Loucy (cell line): ENCODE measurements around the gene TMPRSS11A.

Experiments
- H2AFZ ChIP-seq: fragments of 200-600 bp; sonication (generic); 2 replicates; pipeline ENCODE4 v1.6.0; 2016; ENCODE audit warnings: antibody characterized with exemption, mild to moderate bottlenecking, low read length, moderate library complexity
- H3F3A ChIP-seq: fragments of 200-600 bp; 2 replicates; pipeline ENCODE4 v1.6.0; 2016; ENCODE audit warnings: antibody characterized with exemption, low read depth, mild to moderate bottlenecking
- H3K27me3 ChIP-seq: fragments of 200-600 bp; sonication (generic); 2 replicates; pipeline ENCODE4 v1.6.1; 2014; ENCODE audit warnings: low read length, mild to moderate bottlenecking; ENCODE audit not compliant: insufficient read depth, poor library complexity, severe bottlenecking
- H3K36me3 ChIP-seq: fragments of 200-600 bp; sonication (generic); 2 replicates; pipeline ENCODE4 v1.6.1; 2016; ENCODE audit warnings: low read length; ENCODE audit not compliant: insufficient read depth
- H3K4me1 ChIP-seq: fragments of 200-600 bp; sonication (generic); 2 replicates; pipeline ENCODE4 v1.5.1; 2014; ENCODE audit warnings: low read length, mild to moderate bottlenecking; ENCODE audit not compliant: insufficient read depth, poor library complexity, severe bottlenecking
- H3K4me2 ChIP-seq: fragments of 200-600 bp; sonication (generic); 2 replicates; pipeline ENCODE4 v1.6.0; 2014; ENCODE audit warnings: antibody characterized with exemption, low read length, low read depth, mild to moderate bottlenecking; ENCODE audit not compliant: poor library complexity, severe bottlenecking
- H3K4me3 ChIP-seq: fragments of 200-600 bp; sonication (generic); 2 replicates; pipeline ENCODE4 v1.5.1; 2014; ENCODE audit warnings: low read length, mild to moderate bottlenecking, mixed read lengths; ENCODE audit not compliant: poor library complexity, severe bottlenecking
- H3K79me2 ChIP-seq: fragments of 200-600 bp; sonication (generic); 2 replicates; pipeline ENCODE4 v1.6.1; 2014; ENCODE audit warnings: low read length; ENCODE audit not compliant: insufficient read depth
- H3K9ac ChIP-seq: fragments of 200-600 bp; sonication (generic); 2 replicates; pipeline ENCODE4 v1.6.0; 2014; ENCODE audit warnings: mild to moderate bottlenecking, low read depth, low read length, moderate library complexity; ENCODE audit not compliant: poor library complexity, severe bottlenecking
- H3K9me2 ChIP-seq: fragments of 200-600 bp; sonication (generic); replicated peaks from 2 replicates; pipeline ENCODE4 v1.6.1; 2016; ENCODE audit warnings: low read depth, low read length, mixed read lengths
- H3K9me3 ChIP-seq: fragments of 200-600 bp; sonication (generic); 2 replicates; pipeline ENCODE4 v1.6.1; 2014; ENCODE audit warnings: mild to moderate bottlenecking, antibody characterized with exemption, low read length, low read depth; ENCODE audit not compliant: insufficient read depth
- H4K20me1 ChIP-seq: fragments of 200-600 bp; sonication (generic); 2 replicates; pipeline ENCODE4 v1.6.0; 2014; ENCODE audit warnings: antibody characterized with exemption, low read length, mild to moderate bottlenecking; ENCODE audit not compliant: insufficient read depth, poor library complexity, severe bottlenecking
- CTCF ChIP-seq: fragments of 200-600 bp; sonication (generic); conservative IDR thresholded peaks from 2 replicates; pipeline ENCODE4 v1.5.1; 2014; ENCODE audit warnings: mild to moderate bottlenecking, antibody characterized with exemption, low read length
- EZH2phosphoT487 ChIP-seq: fragments of 200-600 bp; IDR thresholded peaks from 2 replicates; pipeline ENCODE4 v1.6.1; 2018; ENCODE audit warnings: antibody characterized with exemption, mild to moderate bottlenecking, moderate library complexity, borderline replicate concordance

The TMPRSS11A gene

DNA sequence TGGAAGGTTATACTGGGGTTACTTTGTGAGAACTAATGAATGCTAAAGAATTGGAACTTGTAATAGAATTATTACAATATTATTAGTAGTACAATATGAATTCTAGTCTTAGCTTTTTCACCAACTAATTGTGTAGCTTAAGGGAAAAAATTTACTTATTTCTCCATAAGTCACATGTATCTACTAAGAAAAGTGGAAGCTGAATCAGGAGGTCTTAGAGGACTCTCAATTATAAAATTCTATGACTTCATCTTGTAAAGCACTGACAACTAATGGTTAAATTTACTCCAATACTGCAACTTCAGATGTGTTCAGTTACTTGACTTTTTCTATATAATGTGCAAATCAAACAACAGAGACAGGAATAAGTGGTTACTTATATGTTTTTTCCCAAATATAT lies 78.6 kb downstream of the TMPRSS11A start:
- no peak for TF ChIP-seq CTCF
- no peak overlapping the region for H3K4me3 ChIP-seq
- no peaks in the 10 kb centered on the region for H3K27me3 ChIP-seq
- H3K79me2 ChIP-seq: no peaks in the 10 kb centered on the region
- no peaks in the 10 kb centered on the region for H3F3A ChIP-seq
- H3K9me3 ChIP-seq: no peaks in the 10 kb centered on the region
- H4K20me1 ChIP-seq: no peaks in the 10 kb centered on the region
- H3K9ac ChIP-seq: no peak overlapping the region
- no peaks in the 10 kb centered on the region for H3K9me2 ChIP-seq
- no peak overlapping the region for H3K4me2 ChIP-seq
- no peak overlapping the region for H2AFZ ChIP-seq
- H3K36me3 ChIP-seq: no peaks in the 10 kb centered on the region
- no peaks in the 10 kb centered on the region for H3K4me1 ChIP-seq

GRCh38 chr4:67883902-67884301 lies 79.4 kb downstream of the TMPRSS11A start, which contains the start of gene TMPRSS11D:
TMPRSS11D (minus strand) TSS chr4:67884002; CDS start chr4:67883933, 69 bp downstream.
- Histone ChIP-seq H3K9me3 (no peaks in the 10 kb centered on the region), H3K36me3 (no peaks in the 10 kb centered on the region), H3K4me2 (no peak within 1 kb of the TSS), H3K27me3 (no peaks in the 10 kb centered on the region), H3K9me2 (no peaks in the 10 kb centered on the region), H3K4me1 (no peaks in the 10 kb centered on the region), H4K20me1 (no peaks in the 10 kb centered on the region), H3F3A (no peaks in the 10 kb centered on the region), H3K9ac (no peak within 1 kb of the TSS), H3K4me3 (no peak within 1 kb of the TSS), H3K79me2 (no peaks in the 10 kb centered on the region), H2AFZ (no peak within 1 kb of the TSS)
- TF ChIP-seq CTCF (no peak), EZH2phosphoT487 (no peak)

- Histone ChIP-seq H3K9me2 (no peaks in the 10 kb centered on the region), H3K36me3 (no peaks in the 10 kb centered on the region), H3K27me3 (no peaks in the 10 kb centered on the region), H3K4me2 (no peak overlapping the region), H3F3A (no peaks in the 10 kb centered on the region), H3K9me3 (no peaks in the 10 kb centered on the region), H4K20me1 (no peaks in the 10 kb centered on the region), H3K9ac (no peak overlapping the region), H3K4me3 (no peak overlapping the region), H3K79me2 (no peaks in the 10 kb centered on the region), H2AFZ (no peak overlapping the region), H3K4me1 (no peaks in the 10 kb centered on the region)
- TF ChIP-seq CTCF: no peak
- no peak for TF ChIP-seq EZH2phosphoT487
Observed at GRCh38 chr4:67883458-67883857, 79.8 kb downstream of the TMPRSS11A start.
